MM.1S (cell line): ENCODE results near the gene DBN1.
A peak's percentile ranks its signal among the peaks of the same experiment; 100 is the strongest.

Source experiments
- DNase-seq: peaks from one replicate; pipeline ENCODE4 v3.0.0-alpha.2; 2015
- H2AFZ ChIP-seq: fragments of 300-600 bp; sonication (generic); 2 replicates; pipeline ENCODE4 v1.6.0; 2016; ENCODE audit warnings: antibody characterized with exemption, low read length
- H3F3A ChIP-seq: fragments of 300-600 bp; sonication (generic); 2 replicates; pipeline ENCODE4 v1.6.1; 2016; ENCODE audit warnings: mild to moderate bottlenecking, antibody characterized with exemption, low read length, moderate library complexity, mixed read lengths; ENCODE audit not compliant: insufficient read depth
- H3K27ac ChIP-seq: fragments of 300-600 bp; sonication (generic); 2 replicates; pipeline ENCODE4 v1.5.1; 2016; ENCODE audit warnings: mild to moderate bottlenecking, low read length
- H3K27me3 ChIP-seq: fragments of 300-600 bp; sonication (generic); replicated peaks from 2 replicates; pipeline ENCODE4 v1.6.0; 2016; ENCODE audit warnings: low read length; ENCODE audit not compliant: insufficient read depth
- H3K36me3 ChIP-seq: fragments of 300-600 bp; sonication (generic); replicated peaks from 2 replicates; pipeline ENCODE4 v1.6.1; 2016; ENCODE audit warnings: mild to moderate bottlenecking, low read length, mixed read lengths; ENCODE audit not compliant: insufficient read depth
- H3K4me1 ChIP-seq: fragments of 300-600 bp; sonication (generic); 2 replicates; pipeline ENCODE4 v1.6.1; 2016; ENCODE audit warnings: low read length, mixed read lengths
- H3K4me2 ChIP-seq: fragments of 300-600 bp; sonication (generic); 2 replicates; pipeline ENCODE4 v1.6.0; 2016; ENCODE audit warnings: low read depth, low read length
- H3K4me3 ChIP-seq: fragments of 300-600 bp; sonication (generic); 2 replicates; pipeline ENCODE4 v1.5.1; 2016; ENCODE audit warnings: low read length, mixed read lengths
- H3K79me2 ChIP-seq: fragments of 300-600 bp; sonication (generic); 2 replicates; pipeline ENCODE4 v1.6.1; 2016; ENCODE audit warnings: mixed run types, low read length, mixed read lengths
- H3K9ac ChIP-seq: fragments of 300-600 bp; sonication (generic); 2 replicates; pipeline ENCODE4 v1.6.1; 2016; ENCODE audit warnings: low read length, mixed read lengths
- H3K9me2 ChIP-seq: fragments of 300-600 bp; sonication (generic); replicated peaks from 2 replicates; pipeline ENCODE4 v1.6.1; 2016; ENCODE audit warnings: mild to moderate bottlenecking, low read length, mixed read lengths; ENCODE audit not compliant: insufficient read depth
- H3K9me3 ChIP-seq: fragments of 300-600 bp; sonication (generic); replicated peaks from 2 replicates; pipeline ENCODE4 v1.6.1; 2016; ENCODE audit warnings: mild to moderate bottlenecking, low read length, mixed read lengths; ENCODE audit not compliant: insufficient read depth
- H4K20me1 ChIP-seq: fragments of 300-600 bp; sonication (generic); 2 replicates; pipeline ENCODE4 v1.6.1; 2016; ENCODE audit warnings: mild to moderate bottlenecking, low read length, moderate library complexity, mixed read lengths; ENCODE audit not compliant: insufficient read depth
- EZH2 ChIP-seq: fragments of 300-600 bp; sonication (generic); optimal IDR thresholded peaks from 2 replicates; pipeline ENCODE3; 2017; ENCODE audit warnings: low read depth, mild to moderate bottlenecking, antibody characterized with exemption, low read length, mixed read lengths
- EZH2phosphoT487 ChIP-seq: fragments of 300-600 bp; sonication (generic); IDR thresholded peaks from 2 replicates; pipeline ENCODE4 v1.6.1; 2018; ENCODE audit warnings: antibody characterized with exemption, low read length
- TF ChIP-seq, protein P1 (sequence below): fragments of 300-600 bp; sonication (generic); IDR thresholded peaks from 2 replicates; pipeline ENCODE4 v1.5.1; 2016; ENCODE audit warnings: antibody characterized with exemption, low read length, mixed read lengths

DBN1 gene

DNA sequence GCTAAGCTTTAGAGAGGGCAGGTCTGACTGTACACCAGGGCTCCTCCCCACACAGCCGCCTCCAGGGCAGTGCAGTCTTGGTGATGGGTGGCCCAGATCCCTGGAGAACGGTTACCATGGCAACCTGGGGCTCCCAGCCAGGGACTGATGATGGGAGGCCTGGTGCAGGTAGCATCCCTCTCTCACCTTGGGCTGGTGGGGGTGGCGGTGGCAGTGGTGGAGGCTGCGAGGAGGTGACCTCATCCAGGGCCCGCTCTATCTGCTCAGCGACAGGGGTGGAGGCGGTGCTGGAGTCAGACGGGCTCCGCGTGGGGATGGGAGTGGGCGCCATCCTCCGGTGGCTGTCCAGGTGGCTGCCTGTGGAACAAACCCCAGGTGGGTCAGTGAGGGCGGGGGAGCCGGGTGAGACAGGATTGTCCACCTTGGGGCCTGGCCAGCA is 14.5 kb downstream of the DBN1 start:
- H3K4me1 ChIP-seq, result peaks cover 14% of the 10 kb centered on the region
- no peaks in the 10 kb centered on the region for H3K9me3 ChIP-seq
- no peaks in the 10 kb centered on the region; the same call in 1 of the 2 replicates for H3K79me2 ChIP-seq
- no peaks in the 10 kb centered on the region for H3K9me2 ChIP-seq
- H3K4me2 ChIP-seq, result no peak overlapping the region
- H3K36me3 ChIP-seq, result no peaks in the 10 kb centered on the region
- H3K4me3 ChIP-seq, result no peak overlapping the region
- H4K20me1 ChIP-seq, result no peaks in the 10 kb centered on the region
- peaks cover 15% of the 10 kb centered on the region for H3F3A ChIP-seq
- DNase-seq, result no peak
- H3K27me3 ChIP-seq, result peaks cover 42% of the 10 kb centered on the region
- TF ChIP-seq EZH2phosphoT487 (no peak), EZH2 (no peak)
- TF ChIP-seq, protein P1, sequence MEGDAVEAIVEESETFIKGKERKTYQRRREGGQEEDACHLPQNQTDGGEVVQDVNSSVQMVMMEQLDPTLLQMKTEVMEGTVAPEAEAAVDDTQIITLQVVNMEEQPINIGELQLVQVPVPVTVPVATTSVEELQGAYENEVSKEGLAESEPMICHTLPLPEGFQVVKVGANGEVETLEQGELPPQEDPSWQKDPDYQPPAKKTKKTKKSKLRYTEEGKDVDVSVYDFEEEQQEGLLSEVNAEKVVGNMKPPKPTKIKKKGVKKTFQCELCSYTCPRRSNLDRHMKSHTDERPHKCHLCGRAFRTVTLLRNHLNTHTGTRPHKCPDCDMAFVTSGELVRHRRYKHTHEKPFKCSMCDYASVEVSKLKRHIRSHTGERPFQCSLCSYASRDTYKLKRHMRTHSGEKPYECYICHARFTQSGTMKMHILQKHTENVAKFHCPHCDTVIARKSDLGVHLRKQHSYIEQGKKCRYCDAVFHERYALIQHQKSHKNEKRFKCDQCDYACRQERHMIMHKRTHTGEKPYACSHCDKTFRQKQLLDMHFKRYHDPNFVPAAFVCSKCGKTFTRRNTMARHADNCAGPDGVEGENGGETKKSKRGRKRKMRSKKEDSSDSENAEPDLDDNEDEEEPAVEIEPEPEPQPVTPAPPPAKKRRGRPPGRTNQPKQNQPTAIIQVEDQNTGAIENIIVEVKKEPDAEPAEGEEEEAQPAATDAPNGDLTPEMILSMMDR, result no peak
- H3K27ac ChIP-seq, result no peak overlapping the region
- H3K9ac ChIP-seq, result no peak overlapping the region
- H2AFZ ChIP-seq, result no peak overlapping the region

DNA sequence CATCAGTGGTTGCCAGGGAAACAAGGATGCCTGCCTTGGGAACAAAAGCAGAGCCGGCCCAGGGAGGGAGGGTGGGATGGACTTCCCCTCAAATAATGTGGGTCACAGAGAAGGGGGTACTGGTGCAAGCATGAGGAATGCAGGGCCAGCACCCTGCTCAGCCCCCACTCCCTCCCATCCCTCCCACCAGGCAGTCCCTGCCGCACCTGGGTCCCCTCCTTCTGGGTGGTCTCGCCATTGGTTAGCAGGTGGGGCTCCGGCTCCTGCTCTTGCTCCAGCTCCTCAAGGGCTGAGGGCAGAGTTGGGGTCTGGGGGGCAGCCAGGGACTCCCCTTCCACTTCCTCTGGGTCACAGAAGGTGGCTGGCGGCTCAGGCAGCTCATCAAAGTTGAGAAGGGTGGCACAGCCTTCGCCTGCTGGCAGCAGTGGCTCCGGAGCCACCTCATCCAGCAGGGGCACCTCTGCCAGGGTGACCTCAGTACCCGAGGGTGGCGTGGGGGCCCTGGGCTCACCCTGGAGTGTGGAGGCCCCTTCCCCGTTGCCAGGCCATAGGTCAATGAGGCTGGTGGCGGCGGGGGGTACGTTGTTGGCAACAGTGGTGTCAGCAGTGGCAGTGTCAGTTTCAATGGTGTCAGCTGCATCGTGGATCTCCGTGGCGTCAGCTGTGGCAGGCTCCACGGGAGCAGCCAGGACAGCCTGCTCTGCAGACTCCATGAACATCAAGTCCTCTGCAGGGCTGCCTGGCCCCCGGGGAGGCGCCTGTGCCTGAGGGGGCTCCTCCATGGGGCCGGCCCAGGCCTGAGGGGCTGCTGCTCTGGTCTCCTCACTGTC is 15.4 kb downstream of the DBN1 start:
- Histone ChIP-seq H3K4me3 (no peak overlapping the region), H3F3A (peaks cover 15% of the 10 kb centered on the region), H3K79me2 (no peaks in the 10 kb centered on the region; the same call in 1 of the 2 replicates), H3K27me3 (peaks cover 35% of the 10 kb centered on the region), H3K4me1 (peaks cover 17% of the 10 kb centered on the region), H3K9me2 (no peaks in the 10 kb centered on the region), H3K9me3 (no peaks in the 10 kb centered on the region), H4K20me1 (no peaks in the 10 kb centered on the region), H3K4me2 (no peak overlapping the region), H3K36me3 (no peaks in the 10 kb centered on the region), H3K27ac (no peak overlapping the region), H2AFZ (no peak overlapping the region), H3K9ac (no peak overlapping the region)
- no peak for DNase-seq
- no peak for TF ChIP-seq EZH2phosphoT487
- TF ChIP-seq, protein P1, result no peak
- no peak for TF ChIP-seq EZH2

DNA sequence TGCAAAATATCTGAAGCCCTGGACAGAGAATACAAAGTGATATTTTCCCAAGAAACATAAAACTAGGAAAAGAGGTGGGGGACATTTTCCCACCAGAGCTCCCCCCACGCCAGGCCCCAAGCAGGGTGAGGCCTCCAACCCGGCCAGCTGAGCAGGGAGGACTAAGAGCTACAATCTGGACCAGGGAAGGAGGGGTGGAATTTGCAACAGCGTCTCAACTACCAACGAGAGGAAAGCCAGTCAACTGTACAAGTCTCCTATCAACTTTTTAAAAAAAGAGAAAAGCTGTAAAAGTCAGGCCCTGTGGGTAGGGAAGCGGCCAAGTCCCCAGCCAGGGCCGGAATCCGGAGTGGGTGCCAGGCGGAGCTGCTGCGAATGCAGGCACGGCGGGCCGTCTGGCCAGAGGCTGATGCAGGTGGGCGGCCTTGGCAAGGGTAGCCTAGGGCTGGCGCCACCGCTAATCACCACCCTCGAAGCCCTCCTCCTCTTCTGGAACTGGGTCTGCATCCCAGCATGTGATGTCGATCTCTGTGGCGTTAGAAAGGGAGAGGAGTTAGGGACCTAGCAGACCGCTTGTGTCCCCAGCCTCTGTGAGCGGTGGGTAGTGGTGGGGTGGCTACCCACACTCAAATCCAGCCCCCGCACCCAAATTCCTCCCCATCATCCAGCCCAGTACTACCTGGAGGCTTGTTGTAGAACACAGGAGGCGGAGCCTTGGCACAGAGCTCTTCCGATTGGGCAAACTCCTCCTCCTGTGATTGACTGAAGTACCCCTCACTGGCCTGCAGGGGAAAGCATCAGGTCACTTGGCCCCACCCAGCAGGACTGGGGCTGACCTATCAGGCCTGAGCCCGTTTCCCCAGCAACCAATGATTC is 16.2 kb downstream of the DBN1 start:
- Histone ChIP-seq H3K4me2 (peak overlapping the region; percentile 97; the same call in 1 of the 2 replicates), H3K36me3 (no peaks in the 10 kb centered on the region), H3K4me1 (peaks cover 17% of the 10 kb centered on the region), H3K9me3 (no peaks in the 10 kb centered on the region), H2AFZ (no peak overlapping the region), H3K27me3 (peaks cover 27% of the 10 kb centered on the region), H4K20me1 (no peaks in the 10 kb centered on the region), H3K9ac (no peak overlapping the region), H3K9me2 (no peaks in the 10 kb centered on the region), H3K79me2 (no peaks in the 10 kb centered on the region; the same call in 1 of the 2 replicates), H3K27ac (no peak overlapping the region), H3F3A (peaks cover 15% of the 10 kb centered on the region), H3K4me3 (no peak overlapping the region)
- peak; percentile 96 for DNase-seq
- TF ChIP-seq EZH2phosphoT487 (no peak), EZH2 (no peak)
- TF ChIP-seq, protein P1, result peak; percentile 50
